PFSK-1 (cell line): ENCODE measurements around the gene CACNG4.

ENCODE experiments used
- FOXP2 ChIP-seq: optimal IDR thresholded peaks from 2 replicates; pipeline ENCODE3; 2011; ENCODE audit warnings: borderline replicate concordance, control low read depth, inconsistent platforms; ENCODE audit not compliant: insufficient read depth; ENCODE audit errors: extremely low read length, extremely low read depth
- POLR2AphosphoS5 ChIP-seq: IDR thresholded peaks from 2 replicates; pipeline ENCODE4 v1.6.1; 2012; ENCODE audit warnings: low read depth, mild to moderate bottlenecking, control low read depth, low read length, moderate library complexity
- SIN3A ChIP-seq: IDR thresholded peaks from 2 replicates; pipeline ENCODE4 v1.6.1; 2012; ENCODE audit warnings: mild to moderate bottlenecking, low read length, moderate library complexity, borderline replicate concordance; ENCODE audit not compliant: insufficient read depth
- TAF1 ChIP-seq: IDR thresholded peaks from 2 replicates; pipeline ENCODE4 v1.6.1; 2012; ENCODE audit warnings: low read length, control low read depth, borderline replicate concordance; ENCODE audit not compliant: insufficient read depth
- TF ChIP-seq, protein P1 (sequence below), 2 experiments: IDR thresholded peaks; 2 replicates each; pipeline versions ENCODE4 v1.6.1 to v1.8.0; 2011 to 2012; ENCODE audit warnings: low read depth in 2 of 2, low read length in 2 of 2, control low read depth in 1 of 2, inconsistent platforms in 1 of 2, mild to moderate bottlenecking in 1 of 2, moderate library complexity in 1 of 2; ENCODE audit not compliant: insufficient read depth in 1 of 2

CACNG4 gene

DNA sequence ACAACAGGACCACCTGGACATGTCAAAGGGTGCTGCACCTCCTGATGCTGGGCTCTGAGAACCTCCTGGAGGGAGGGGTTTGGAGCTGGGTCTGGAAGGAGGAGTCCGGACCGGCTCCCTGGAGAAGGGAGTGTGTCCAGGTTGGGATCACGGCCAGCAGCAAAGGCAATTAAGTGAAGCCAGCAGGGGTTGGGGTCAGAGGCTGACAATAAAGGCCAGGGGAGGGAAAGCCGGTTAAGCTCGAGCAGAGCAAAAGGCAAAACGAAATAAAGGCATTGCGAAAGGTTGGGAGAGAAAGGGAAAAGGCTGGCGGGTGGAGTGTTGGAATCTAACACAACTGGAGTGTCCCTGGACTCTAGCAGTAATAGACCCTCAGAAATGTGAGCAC is 992 bp upstream of the CACNG4 start:
- TF ChIP-seq TAF1, result no peak
- no peak for TF ChIP-seq POLR2AphosphoS5
- TF ChIP-seq SIN3A, result no peak
- TF ChIP-seq FOXP2, result no peak
- TF ChIP-seq, protein P1, sequence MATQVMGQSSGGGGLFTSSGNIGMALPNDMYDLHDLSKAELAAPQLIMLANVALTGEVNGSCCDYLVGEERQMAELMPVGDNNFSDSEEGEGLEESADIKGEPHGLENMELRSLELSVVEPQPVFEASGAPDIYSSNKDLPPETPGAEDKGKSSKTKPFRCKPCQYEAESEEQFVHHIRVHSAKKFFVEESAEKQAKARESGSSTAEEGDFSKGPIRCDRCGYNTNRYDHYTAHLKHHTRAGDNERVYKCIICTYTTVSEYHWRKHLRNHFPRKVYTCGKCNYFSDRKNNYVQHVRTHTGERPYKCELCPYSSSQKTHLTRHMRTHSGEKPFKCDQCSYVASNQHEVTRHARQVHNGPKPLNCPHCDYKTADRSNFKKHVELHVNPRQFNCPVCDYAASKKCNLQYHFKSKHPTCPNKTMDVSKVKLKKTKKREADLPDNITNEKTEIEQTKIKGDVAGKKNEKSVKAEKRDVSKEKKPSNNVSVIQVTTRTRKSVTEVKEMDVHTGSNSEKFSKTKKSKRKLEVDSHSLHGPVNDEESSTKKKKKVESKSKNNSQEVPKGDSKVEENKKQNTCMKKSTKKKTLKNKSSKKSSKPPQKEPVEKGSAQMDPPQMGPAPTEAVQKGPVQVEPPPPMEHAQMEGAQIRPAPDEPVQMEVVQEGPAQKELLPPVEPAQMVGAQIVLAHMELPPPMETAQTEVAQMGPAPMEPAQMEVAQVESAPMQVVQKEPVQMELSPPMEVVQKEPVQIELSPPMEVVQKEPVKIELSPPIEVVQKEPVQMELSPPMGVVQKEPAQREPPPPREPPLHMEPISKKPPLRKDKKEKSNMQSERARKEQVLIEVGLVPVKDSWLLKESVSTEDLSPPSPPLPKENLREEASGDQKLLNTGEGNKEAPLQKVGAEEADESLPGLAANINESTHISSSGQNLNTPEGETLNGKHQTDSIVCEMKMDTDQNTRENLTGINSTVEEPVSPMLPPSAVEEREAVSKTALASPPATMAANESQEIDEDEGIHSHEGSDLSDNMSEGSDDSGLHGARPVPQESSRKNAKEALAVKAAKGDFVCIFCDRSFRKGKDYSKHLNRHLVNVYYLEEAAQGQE (IDR thresholded peaks at IDR 0.05; ENCODE audit: insufficient read depth in 1 of 2, low read depth in 2 of 2, low read length in 2 of 2), result no peak

GRCh38 chr17:66964930-66965800 is 658 bp downstream of the CACNG4 start:
- TF ChIP-seq TAF1 (no peak), POLR2AphosphoS5 (no peak), FOXP2 (no peak), SIN3A (no peak)
- TF ChIP-seq, protein P1 (IDR thresholded peaks at IDR 0.05; ENCODE audit: insufficient read depth in 1 of 2, low read depth in 2 of 2, low read length in 2 of 2), result no peak

- TF ChIP-seq TAF1, result no peak
- TF ChIP-seq, protein P1 (IDR thresholded peaks at IDR 0.05; ENCODE audit: insufficient read depth in 1 of 2, low read depth in 2 of 2, low read length in 2 of 2), result no peak
- no peak for TF ChIP-seq SIN3A
- no peak for TF ChIP-seq POLR2AphosphoS5
- no peak for TF ChIP-seq FOXP2
These were observed 1.3 kb downstream of the CACNG4 start for GRCh38 chr17:66965801-66966262.

DNA sequence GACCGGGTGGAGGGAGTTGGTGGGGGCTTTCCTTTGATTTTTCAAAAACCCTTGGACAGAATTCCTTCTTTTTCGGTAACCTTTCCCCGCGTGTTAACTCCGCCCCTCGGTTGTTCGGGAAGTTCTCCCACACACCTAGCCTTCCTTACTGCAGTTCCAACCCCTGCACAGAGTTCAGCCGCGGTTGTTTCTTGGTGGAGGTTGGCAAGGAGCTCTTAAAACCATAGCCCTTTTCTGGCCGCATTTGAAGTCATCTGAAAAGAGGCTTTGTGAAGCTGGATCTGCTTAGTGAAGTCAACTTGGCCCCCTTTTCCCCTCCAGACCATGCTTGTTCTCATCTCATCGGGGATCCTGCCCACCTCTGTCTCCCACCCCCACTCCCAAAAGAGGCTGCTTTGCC is 1.8 kb downstream of the CACNG4 start:
- TF ChIP-seq SIN3A (no peak), POLR2AphosphoS5 (no peak), TAF1 (no peak), FOXP2 (no peak)
- TF ChIP-seq, protein P1 (IDR thresholded peaks at IDR 0.05; ENCODE audit: insufficient read depth in 1 of 2, low read depth in 2 of 2, low read length in 2 of 2), result no peak
